HepG2 (cell line): Measurements from ENCODE around the gene AREL1. TPM values are rescaled to one million over a fixed set of nuclear protein-coding genes. Genes with fewer than 3 reads are reported as not detected.

Experiments used
- ARID2 ChIP-seq: sonication (generic); formaldehyde crosslinking; IDR thresholded peaks from 2 replicates; pipeline ENCODE4 v1.8.1; 2022; ENCODE audit warnings: mild to moderate bottlenecking, missing genetic modification reagents, borderline replicate concordance
- ASH2L ChIP-seq: fragments of 300-600, 200-600 bp; sonication (generic); IDR thresholded peaks from 2 replicates; pipeline ENCODE4 v1.7.0; 2017; ENCODE audit warnings: low read depth, mild to moderate bottlenecking, moderate library complexity, mixed read lengths, low read length; ENCODE audit not compliant: insufficient read length
- BHLHE40 ChIP-seq: IDR thresholded peaks from 2 replicates; pipeline ENCODE4 v1.6.1; 2011; ENCODE audit warnings: low read length, improper control_type of control experiment
- CCDC6 ChIP-seq: sonication (generic); formaldehyde crosslinking; IDR thresholded peaks from 2 replicates; pipeline ENCODE4 v1.8.1; 2022; ENCODE audit warnings: mild to moderate bottlenecking, missing genetic modification reagents, moderate library complexity
- FOXA1 ChIP-seq, 2 experiments: fragments of 450-650 bp in 1 of 2; sonication (generic) in 1 of 2; formaldehyde crosslinking in 1 of 2; IDR thresholded peaks; 2 replicates each; pipeline versions ENCODE4 v1.4.0 to v1.6.1; 2016 to 2020; ENCODE audit warnings: missing genetic modification reagents in 1 of 2
- FOXC1 ChIP-seq: sonication (generic); formaldehyde crosslinking; IDR thresholded peaks from 2 replicates; pipeline ENCODE4 v1.8.0; 2022; ENCODE audit warnings: mild to moderate bottlenecking, missing genetic modification reagents, borderline replicate concordance
- GABPB1 ChIP-seq: IDR thresholded peaks from 2 replicates; pipeline ENCODE4 v1.6.1; 2016; ENCODE audit warnings: mild to moderate bottlenecking, missing genetic modification reagents, moderate library complexity, missing compliant biosample characterization
- GPBP1L1 ChIP-seq: sonication (generic); formaldehyde crosslinking; IDR thresholded peaks from 2 replicates; pipeline ENCODE4 v1.5.0; 2020; ENCODE audit warnings: mild to moderate bottlenecking, missing genetic modification reagents
- HBP1 ChIP-seq: IDR thresholded peaks from 2 replicates; pipeline ENCODE4 v1.6.1; 2016; ENCODE audit warnings: low read depth, control low read depth
- NFIB ChIP-seq: sonication (generic); formaldehyde crosslinking; IDR thresholded peaks from 2 replicates; pipeline ENCODE4 v1.9.0; 2021; ENCODE audit warnings: missing genetic modification reagents, mild to moderate bottlenecking, borderline replicate concordance
- NR2C2 ChIP-seq: sonication (generic); formaldehyde crosslinking; IDR thresholded peaks from 2 replicates; pipeline ENCODE4 v1.4.0; 2020; ENCODE audit warnings: missing genetic modification reagents, mild to moderate bottlenecking, moderate library complexity, borderline replicate concordance
- PHF20 ChIP-seq: sonication (generic); formaldehyde crosslinking; IDR thresholded peaks from 2 replicates; pipeline ENCODE4 v1.5.0; 2020; ENCODE audit warnings: mild to moderate bottlenecking, missing genetic modification reagents
- PHF21A ChIP-seq: sonication (generic); formaldehyde crosslinking; IDR thresholded peaks from 2 replicates; pipeline ENCODE4 v1.5.0; 2020; ENCODE audit warnings: mild to moderate bottlenecking, missing genetic modification reagents
- RXRB ChIP-seq: IDR thresholded peaks from 2 replicates; pipeline ENCODE4 v1.6.1; 2016; ENCODE audit warnings: borderline replicate concordance, missing genetic modification reagents, missing compliant biosample characterization
- SUZ12 ChIP-seq: fragments of 150-350 bp; IDR thresholded peaks from 2 replicates; pipeline ENCODE4 v1.6.1; 2014; ENCODE audit warnings: low read depth, low read length
- TCF12 ChIP-seq, 2 experiments: fragments of 450-650 bp in 1 of 2; sonication (generic) in 1 of 2; formaldehyde crosslinking in 1 of 2; IDR thresholded peaks; 2 replicates each; pipeline versions ENCODE4 v1.6.1 to v1.8.0; 2017 to 2022; ENCODE audit warnings: antibody characterized with exemption in 1 of 2, mild to moderate bottlenecking in 1 of 2, missing genetic modification reagents in 1 of 2, moderate library complexity in 1 of 2
- ZBTB21 ChIP-seq: sonication (generic); formaldehyde crosslinking; IDR thresholded peaks from 2 replicates; pipeline ENCODE4 v1.4.0; 2020; ENCODE audit warnings: missing genetic modification reagents
- ZNF12 ChIP-seq: sonication (generic); formaldehyde crosslinking; IDR thresholded peaks from 2 replicates; pipeline ENCODE4 v1.5.0; 2020; ENCODE audit warnings: missing genetic modification reagents
- ZNF432 ChIP-seq: sonication (generic); formaldehyde crosslinking; IDR thresholded peaks from 2 replicates; pipeline ENCODE4 v1.5.0; 2020; ENCODE audit warnings: missing genetic modification reagents, mild to moderate bottlenecking, borderline replicate concordance
- ZNF510 ChIP-seq: sonication (generic); formaldehyde crosslinking; IDR thresholded peaks from 2 replicates; pipeline ENCODE4 v1.4.0; 2020; ENCODE audit warnings: low read depth, mild to moderate bottlenecking, missing genetic modification reagents
- ZNF552 ChIP-seq: sonication (generic); formaldehyde crosslinking; IDR thresholded peaks from 2 replicates; pipeline ENCODE4 v1.9.0; 2022; ENCODE audit warnings: missing genetic modification reagents, mild to moderate bottlenecking, borderline replicate concordance
- ZNF674 ChIP-seq: sonication (generic); formaldehyde crosslinking; IDR thresholded peaks from 2 replicates; pipeline ENCODE4 v1.5.0; 2020; ENCODE audit warnings: low read depth, mild to moderate bottlenecking, missing genetic modification reagents
- ZNF749 ChIP-seq: sonication (generic); formaldehyde crosslinking; IDR thresholded peaks from 2 replicates; pipeline ENCODE4 v1.8.0; 2022; ENCODE audit warnings: mild to moderate bottlenecking, missing genetic modification reagents, moderate library complexity, borderline replicate concordance
- ZNF788 ChIP-seq: sonication (generic); formaldehyde crosslinking; IDR thresholded peaks from 2 replicates; pipeline ENCODE4 v1.5.0; 2020; ENCODE audit warnings: mild to moderate bottlenecking, missing genetic modification reagents, borderline replicate concordance
- ZNF800 ChIP-seq: sonication (generic); formaldehyde crosslinking; IDR thresholded peaks from 2 replicates; pipeline ENCODE4 v1.4.0; 2020; ENCODE audit warnings: missing genetic modification reagents
- polyA plus RNA-seq, 8 experiments: library from polyadenylated mRNA; depleted of rRNA in 3 of 8; stranded (reverse) in 7 of 8; unstranded in 1 of 8; fragments of >200 nt; fragmentation: Illumina TruSeq in 4 of 8; extraction: Trizol in 4 of 8; gene quantifications; 2 replicates each; pipeline versions ENCODE4 v1.2.1 to v1.2.3, GENCODE V29; 2011 to 2016; ENCODE audit warnings: low read depth in 4 of 8, missing spikeins in 1 of 8, mixed read lengths in 1 of 8; ENCODE audit not compliant: insufficient read depth in 1 of 8
- total RNA-seq, 5 experiments: library from RNA; depleted of rRNA; stranded (reverse); fragments of >200 nt; fragmentation: Illumina TruSeq; extraction: Trizol; gene quantifications; 2 replicates each; pipeline ENCODE4 v1.2.3, GENCODE V29; 2016; ENCODE audit warnings: low read depth in 1 of 5

The AREL1 gene
- total and polyA plus RNA-seq, 2 of the 13 experiments (the other 11 are each of a cell fraction or from before 2014, with no cell fraction given) = 21.3 to 25.4 TPM

GRCh38 chr14:74618078-74618952 lies 94.6 kb downstream of the AREL1 start (continued):
- TF ChIP-seq ZNF800 (CRISPR knock-in tag) (no peak), RXRB (CRISPR knock-in tag) (peak; percentile 45), ASH2L (peak; percentile 24), TCF12 (IDR thresholded peaks at IDR 0.05) (no peak), TCF12 (CRISPR knock-in tag; IDR thresholded peaks at IDR 0.05) (no peak), ARID2 (CRISPR knock-in tag) (no peak), ZNF510 (no peak), ZNF12 (CRISPR knock-in tag) (no peak; the same call in 1 of the 2 replicates), NFIB (CRISPR knock-in tag) (no peak), CCDC6 (CRISPR knock-in tag) (no peak), ZNF674 (no peak), SUZ12 (no peak), FOXA1 (IDR thresholded peaks at IDR 0.05) (no peak), FOXA1 (CRISPR knock-in tag; IDR thresholded peaks at IDR 0.05) (no peak; the same call in 1 of the 2 replicates), PHF20 (CRISPR knock-in tag) (no peak), ZNF788 (CRISPR knock-in tag) (no peak), ZNF749 (CRISPR knock-in tag) (no peak), NR2C2 (CRISPR knock-in tag) (peak; percentile 30; the same call in 1 of the 2 replicates), HBP1 (CRISPR knock-in tag) (no peak), PHF21A (CRISPR knock-in tag) (peak; percentile 71; the same call in 1 of the 2 replicates), GPBP1L1 (CRISPR knock-in tag) (no peak), ZNF432 (CRISPR knock-in tag) (no peak), GABPB1 (no peak), BHLHE40 (no peak), ZBTB21 (CRISPR knock-in tag) (no peak), FOXC1 (CRISPR knock-in tag) (no peak), ZNF552 (CRISPR knock-in tag) (no peak)
